ENCODE results near the gene CD274.
"Not testable (repeated sequence)": the region's sequence is repeated elsewhere in the genome, so short reads cannot be mapped to it uniquely, and the experiment has no call there.

The CD274 gene

GRCh38 chr9:5494765-5495164, 44.4 kb downstream of the CD274 start:
- DNase-seq = not testable (repeated sequence)

GRCh38 chr9:5499157-5499556, 48.8 kb downstream of the CD274 start:
- no peak for DNase-seq

DNA sequence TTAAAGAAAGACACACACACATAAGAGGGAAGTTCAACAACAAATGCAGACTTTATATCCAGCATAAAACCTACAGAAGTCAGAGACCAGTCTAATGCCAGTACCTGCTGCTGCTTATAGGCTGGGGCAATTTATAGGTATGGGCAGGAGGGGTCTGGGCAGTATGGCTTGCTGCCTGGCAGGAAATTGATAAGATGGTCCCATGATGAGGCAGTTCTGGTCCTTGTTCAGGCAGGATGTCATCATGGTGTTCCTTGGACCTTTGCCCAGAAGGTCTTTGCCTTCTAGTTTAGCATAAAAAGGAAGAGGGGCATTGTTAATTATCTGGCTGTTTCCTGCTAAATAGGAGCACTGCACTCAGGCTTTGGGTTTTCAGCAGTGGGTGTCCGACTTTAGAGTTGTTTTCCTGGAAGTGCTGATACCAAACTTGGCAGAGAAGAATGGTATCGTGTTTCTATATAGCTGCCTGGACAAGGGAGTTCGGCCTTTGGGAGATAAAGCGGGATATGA, 49.6 kb downstream of the CD274 start:
- DNase-seq = no peak

- DNase-seq = no peak
Observed at GRCh38 chr9:5500441-5501235, 50.3 kb downstream of the CD274 start.

GRCh38 chr9:5502553-5502952, 52.2 kb downstream of the CD274 start:
- no peak for DNase-seq

- no peak for DNase-seq
Observed at GRCh38 chr9:5509573-5509972, 59.2 kb downstream of the CD274 start.

- no peak for DNase-seq
Observed at GRCh38 chr9:5510360-5510931, 60.1 kb downstream of the CD274 start, which contains the start of gene PDCD1LG2. TSS of gene PDCD1LG2 (plus strand) at chr9:5510531. CDS start at chr9:5522547, 12,016 bp downstream.

GRCh38 chr9:5510989-5511388, 60.6 kb downstream of the CD274 start:
- DNase-seq = no peak

GRCh38 chr9:5511476-5511875, 61.1 kb downstream of the CD274 start:
- DNase-seq = no peak

GRCh38 chr9:5511935-5512580, 61.7 kb downstream of the CD274 start:
- DNase-seq = no peak

GRCh38 chr9:5512658-5513452, 62.5 kb downstream of the CD274 start:
- no peak for DNase-seq

- no peak for DNase-seq
Observed at GRCh38 chr9:5513966-5514616, 63.7 kb downstream of the CD274 start.

- no peak for DNase-seq
Observed at GRCh38 chr9:5514617-5515260, 64.4 kb downstream of the CD274 start.

DNA sequence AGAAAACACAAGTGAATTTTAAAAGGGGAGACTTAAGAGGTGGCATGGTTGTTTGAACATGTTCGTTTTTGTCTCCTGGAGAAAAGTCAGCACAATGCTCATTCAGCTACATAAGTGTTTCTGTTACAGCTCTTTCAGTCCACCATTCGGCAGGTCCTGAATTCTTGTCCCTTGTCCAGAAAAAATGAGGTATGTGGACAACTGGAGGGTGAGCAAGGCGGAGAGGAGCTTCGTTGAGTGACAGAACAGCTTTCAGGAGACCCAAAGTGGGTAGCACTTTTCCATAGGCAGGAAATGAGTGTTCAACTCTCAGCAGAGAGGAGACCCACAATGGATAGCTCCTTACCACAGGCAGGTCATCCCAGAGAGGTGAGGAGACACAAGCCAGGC, 64.9 kb downstream of the CD274 start:
- no peak for DNase-seq

- no peak for DNase-seq
Observed at GRCh38 chr9:5516453-5517220, 66.3 kb downstream of the CD274 start.

DNA sequence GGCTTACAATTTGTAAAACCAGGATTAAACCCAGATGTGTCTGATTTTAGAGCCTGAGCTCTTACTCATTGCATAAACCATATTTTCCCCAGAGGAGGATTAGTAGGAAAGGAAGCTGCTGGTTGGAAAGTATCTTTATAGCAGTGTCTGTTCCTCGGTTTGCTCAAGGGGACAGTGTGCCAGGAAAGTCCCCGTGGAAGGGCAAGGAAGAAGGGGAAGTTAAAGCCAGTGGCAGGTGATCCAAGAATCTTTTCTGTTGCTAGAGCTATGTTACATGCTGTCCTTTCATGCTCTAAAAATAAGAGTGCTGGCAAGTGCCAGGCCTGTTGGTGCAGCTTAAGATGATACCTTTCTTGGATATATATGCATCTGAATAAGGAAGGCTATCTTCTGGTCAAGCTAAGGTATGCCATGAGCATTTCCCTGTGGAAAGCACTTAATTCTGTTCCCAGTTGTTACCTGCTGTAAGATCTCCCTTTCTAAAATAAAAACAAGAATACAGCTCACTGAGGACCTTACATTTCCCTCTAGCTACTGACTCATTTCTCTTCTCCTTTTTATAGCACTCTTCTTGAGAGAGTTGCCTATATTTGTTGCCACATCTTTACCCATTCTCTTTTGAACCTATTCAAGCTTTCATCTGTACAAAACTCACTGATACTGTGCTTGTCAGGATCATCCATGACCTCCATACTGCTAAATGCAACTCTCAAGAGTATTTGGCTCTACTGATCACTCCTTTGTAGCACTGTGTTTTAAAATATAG, 68.0 kb downstream of the CD274 start:
- no peak for DNase-seq

- no peak for DNase-seq
Observed at GRCh38 chr9:5518937-5519319, 68.6 kb downstream of the CD274 start.

Measured in amygdala (tissue), 56 donors.